Raji (cell line): ENCODE results near the gene ADD1.

Experiments
- POLR2A ChIP-seq: IDR thresholded peaks from 2 replicates; pipeline ENCODE4 v1.6.1; 2011; ENCODE audit warnings: low read depth, low read length, control low read depth; ENCODE audit not compliant: insufficient read depth

The ADD1 gene

GRCh38 chr4:2852481-2852921 lies 8.9 kb downstream of the ADD1 start:
- TF ChIP-seq POLR2A = no peak

GRCh38 chr4:2855584-2855983 lies 11.9 kb downstream of the ADD1 start:
- TF ChIP-seq POLR2A = no peak

GRCh38 chr4:2856266-2856665 lies 12.6 kb downstream of the ADD1 start:
- no peak for TF ChIP-seq POLR2A

GRCh38 chr4:2857349-2857927 lies 13.8 kb downstream of the ADD1 start:
- TF ChIP-seq POLR2A = no peak

GRCh38 chr4:2858451-2859217 lies 15.0 kb downstream of the ADD1 start:
- TF ChIP-seq POLR2A = no peak

- no peak for TF ChIP-seq POLR2A
Observed at GRCh38 chr4:2859514-2859913, 15.9 kb downstream of the ADD1 start.

GRCh38 chr4:2860391-2861348 lies 17.0 kb downstream of the ADD1 start:
- TF ChIP-seq POLR2A = no peak

GRCh38 chr4:2861631-2862436 lies 18.2 kb downstream of the ADD1 start:
- TF ChIP-seq POLR2A = no peak

GRCh38 chr4:2862528-2862927 lies 18.9 kb downstream of the ADD1 start:
- TF ChIP-seq POLR2A = no peak

GRCh38 chr4:2863649-2864048 lies 20.0 kb downstream of the ADD1 start:
- no peak for TF ChIP-seq POLR2A

GRCh38 chr4:2865196-2865780 lies 21.6 kb downstream of the ADD1 start:
- TF ChIP-seq POLR2A = no peak

GRCh38 chr4:2866160-2866861 lies 22.7 kb downstream of the ADD1 start:
- no peak for TF ChIP-seq POLR2A

GRCh38 chr4:2866891-2867290 lies 23.2 kb downstream of the ADD1 start:
- no peak for TF ChIP-seq POLR2A
